ENCODE results near the gene GAL3ST1. TPM values are rescaled to one million over a fixed set of nuclear protein-coding genes. Genes with fewer than 3 reads are reported as not detected.

The GAL3ST1 gene
- total RNA-seq, 1 experiment from 2014 or later = not detected

GRCh38 chr22:30511911-30512310 is 62.6 kb downstream of the GAL3ST1 start:
- no peaks in the 10 kb centered on the region for H3K79me2 ChIP-seq (ENCODE audit: low read length)
- no peaks in the 10 kb centered on the region for H3K9me2 ChIP-seq (replicated peaks; ENCODE audit: insufficient read depth, low read length)
- H4K20me1 ChIP-seq (ENCODE audit: insufficient read depth, low read depth, low read length) = no peaks in the 10 kb centered on the region
- no peak overlapping the region for H2AFZ ChIP-seq (ENCODE audit: low read length)
- H3K9ac ChIP-seq (ENCODE audit: low read length) = no peak overlapping the region
- no peak overlapping the region for H3K4me3 ChIP-seq (ENCODE audit: low read length)
- no peaks in the 10 kb centered on the region for H3K4me1 ChIP-seq (ENCODE audit: low read length)
- H3K27me3 ChIP-seq (ENCODE audit: low read length) = no peaks in the 10 kb centered on the region
- no peak for DNase-seq
- H3K4me2 ChIP-seq (ENCODE audit: low read depth, low read length, poor library complexity, severe bottlenecking) = no peak overlapping the region
- H3K36me3 ChIP-seq (ENCODE audit: insufficient read depth, low read length) = no peaks in the 10 kb centered on the region
- no peak overlapping the region for H3K27ac ChIP-seq (ENCODE audit: low read length)
- no peaks in the 10 kb centered on the region for H3K9me3 ChIP-seq (ENCODE audit: low read length)

GRCh38 chr22:30511109-30511508 is 63.4 kb downstream of the GAL3ST1 start:
- no peak overlapping the region for H3K27ac ChIP-seq (ENCODE audit: low read length)
- DNase-seq = no peak
- H3K27me3 ChIP-seq (ENCODE audit: low read length) = no peaks in the 10 kb centered on the region

GRCh38 chr22:30508216-30508615 is 66.2 kb downstream of the GAL3ST1 start:
- Histone ChIP-seq H3K36me3 (ENCODE audit: insufficient read depth, low read length) (no peaks in the 10 kb centered on the region), H3K9ac (ENCODE audit: low read length) (no peak overlapping the region), H3K79me2 (ENCODE audit: low read length) (no peaks in the 10 kb centered on the region), H3K9me3 (ENCODE audit: low read length) (no peaks in the 10 kb centered on the region), H3K4me2 (ENCODE audit: low read depth, low read length, poor library complexity, severe bottlenecking) (no peak overlapping the region), H2AFZ (ENCODE audit: low read length) (no peak overlapping the region), H3K27ac (ENCODE audit: low read length) (no peak overlapping the region), H3K9me2 (replicated peaks; ENCODE audit: insufficient read depth, low read length) (no peaks in the 10 kb centered on the region), H4K20me1 (ENCODE audit: insufficient read depth, low read depth, low read length) (no peaks in the 10 kb centered on the region), H3K4me1 (ENCODE audit: low read length) (no peaks in the 10 kb centered on the region), H3K4me3 (ENCODE audit: low read length) (no peak overlapping the region), H3K27me3 (ENCODE audit: low read length) (no peaks in the 10 kb centered on the region)
- DNase-seq = no peak

More at GRCh38 chr22:30511109-30511508, 63.4 kb downstream of the GAL3ST1 start:
- Histone ChIP-seq H3K4me3 (ENCODE audit: low read length) (no peak overlapping the region), H3K9ac (ENCODE audit: low read length) (no peak overlapping the region), H3K9me3 (ENCODE audit: low read length) (no peaks in the 10 kb centered on the region), H2AFZ (ENCODE audit: low read length) (no peak overlapping the region), H3K4me2 (ENCODE audit: low read depth, low read length, poor library complexity, severe bottlenecking) (no peak overlapping the region), H3K9me2 (replicated peaks; ENCODE audit: insufficient read depth, low read length) (no peaks in the 10 kb centered on the region), H3K79me2 (ENCODE audit: low read length) (no peaks in the 10 kb centered on the region), H3K4me1 (ENCODE audit: low read length) (no peaks in the 10 kb centered on the region), H4K20me1 (ENCODE audit: insufficient read depth, low read depth, low read length) (no peaks in the 10 kb centered on the region), H3K36me3 (ENCODE audit: insufficient read depth, low read length) (no peaks in the 10 kb centered on the region)

- Histone ChIP-seq H3K36me3 (ENCODE audit: insufficient read depth, low read length) (no peaks in the 10 kb centered on the region), H3K9ac (ENCODE audit: low read length) (no peak overlapping the region), H2AFZ (ENCODE audit: low read length) (no peak overlapping the region), H3K4me2 (ENCODE audit: low read depth, low read length, poor library complexity, severe bottlenecking) (no peak overlapping the region), H3K9me3 (ENCODE audit: low read length) (no peaks in the 10 kb centered on the region), H3K4me3 (ENCODE audit: low read length) (no peak overlapping the region), H4K20me1 (ENCODE audit: insufficient read depth, low read depth, low read length) (no peaks in the 10 kb centered on the region), H3K9me2 (replicated peaks; ENCODE audit: insufficient read depth, low read length) (no peaks in the 10 kb centered on the region), H3K27me3 (ENCODE audit: low read length) (no peaks in the 10 kb centered on the region), H3K79me2 (ENCODE audit: low read length) (no peaks in the 10 kb centered on the region), H3K27ac (ENCODE audit: low read length) (no peak overlapping the region), H3K4me1 (ENCODE audit: low read length) (no peaks in the 10 kb centered on the region)
- DNase-seq = no peak
Observed at GRCh38 chr22:30507670-30508069, 66.8 kb downstream of the GAL3ST1 start.

GRCh38 chr22:30506507-30506968 is 67.9 kb downstream of the GAL3ST1 start:
- H2AFZ ChIP-seq (ENCODE audit: low read length) = no peak overlapping the region
- H3K4me3 ChIP-seq (ENCODE audit: low read length) = no peak overlapping the region
- H3K27ac ChIP-seq (ENCODE audit: low read length) = no peak overlapping the region
- no peak for DNase-seq
- H3K79me2 ChIP-seq (ENCODE audit: low read length) = no peaks in the 10 kb centered on the region
- H3K9ac ChIP-seq (ENCODE audit: low read length) = no peak overlapping the region
- H3K9me3 ChIP-seq (ENCODE audit: low read length) = no peaks in the 10 kb centered on the region
- H3K4me2 ChIP-seq (ENCODE audit: low read depth, low read length, poor library complexity, severe bottlenecking) = no peak overlapping the region
- H3K36me3 ChIP-seq (ENCODE audit: insufficient read depth, low read length) = no peaks in the 10 kb centered on the region
- H3K4me1 ChIP-seq (ENCODE audit: low read length) = no peaks in the 10 kb centered on the region
- no peaks in the 10 kb centered on the region for H3K27me3 ChIP-seq (ENCODE audit: low read length)
- H3K9me2 ChIP-seq (replicated peaks; ENCODE audit: insufficient read depth, low read length) = no peaks in the 10 kb centered on the region
- no peaks in the 10 kb centered on the region for H4K20me1 ChIP-seq (ENCODE audit: insufficient read depth, low read depth, low read length)

Other genes starting within 250 kb of the GAL3ST1 start
- gene TBC1D10A, start 247.7 kb downstream of the GAL3ST1 start, total RNA-seq (2014; rRNA removed; shearing (Covaris generic); ENCODE audit: low replicate concordance) = 7.6 and 16.9 TPM in 2 replicates
- 79.0 and 111 TPM in 2 replicates for gene SF3A1, start 217.8 kb downstream of the GAL3ST1 start, total RNA-seq (2014; rRNA removed; shearing (Covaris generic); ENCODE audit: low replicate concordance)
- gene CCDC157, start 217.7 kb downstream of the GAL3ST1 start, total RNA-seq (2014; rRNA removed; shearing (Covaris generic); ENCODE audit: low replicate concordance) = 0.69 and 0.82 TPM in 2 replicates
- 4.0 and 16.9 TPM in 2 replicates for gene RNF215, start 187.3 kb downstream of the GAL3ST1 start, total RNA-seq (2014; rRNA removed; shearing (Covaris generic); ENCODE audit: low replicate concordance)
- gene SEC14L2, start 177.6 kb downstream of the GAL3ST1 start, total RNA-seq (2014; rRNA removed; shearing (Covaris generic); ENCODE audit: low replicate concordance) = 8.4 and 11.6 TPM in 2 replicates
- 69.4 and 120 TPM in 2 replicates for gene MTFP1, start 148.9 kb downstream of the GAL3ST1 start, total RNA-seq (2014; rRNA removed; shearing (Covaris generic); ENCODE audit: low replicate concordance)
- not detected in 2 replicates for gene SEC14L3, start 102.6 kb downstream of the GAL3ST1 start, total RNA-seq (2014; rRNA removed; shearing (Covaris generic); ENCODE audit: low replicate concordance)
- not detected in 2 replicates for gene SEC14L4, start 69.0 kb downstream of the GAL3ST1 start, total RNA-seq (2014; rRNA removed; shearing (Covaris generic); ENCODE audit: low replicate concordance)
- not detected in 2 replicates for gene SEC14L6, start 27.9 kb downstream of the GAL3ST1 start, total RNA-seq (2014; rRNA removed; shearing (Covaris generic); ENCODE audit: low replicate concordance)
- 93.6 and 110 TPM in 2 replicates for gene PES1, start 17.2 kb upstream of the GAL3ST1 start, total RNA-seq (2014; rRNA removed; shearing (Covaris generic); ENCODE audit: low replicate concordance)
- 0.18 and 0.93 TPM in 2 replicates for gene TCN2, start 32.5 kb upstream of the GAL3ST1 start, total RNA-seq (2014; rRNA removed; shearing (Covaris generic); ENCODE audit: low replicate concordance)
- gene SLC35E4, start 61.1 kb upstream of the GAL3ST1 start, total RNA-seq (2014; rRNA removed; shearing (Covaris generic); ENCODE audit: low replicate concordance) = 0.97 and 1.2 TPM in 2 replicates
- gene DUSP18, start 93.2 kb upstream of the GAL3ST1 start, total RNA-seq (2014; rRNA removed; shearing (Covaris generic); ENCODE audit: low replicate concordance) = 6.3 and 11.2 TPM in 2 replicates
- gene OSBP2, start 120.2 kb upstream of the GAL3ST1 start, total RNA-seq (2014; rRNA removed; shearing (Covaris generic); ENCODE audit: low replicate concordance) = 0.07 and 0.14 TPM in 2 replicates

Measured in Karpas-422 (cell line).